CD8-positive, alpha-beta memory T cell (primary cell): Measurements from ENCODE around the gene DRC7. TPM values are rescaled to one million over a fixed set of nuclear protein-coding genes. Genes with fewer than 3 reads are reported as not detected.

ENCODE experiments used
- CTCF ChIA-PET: fragments of 350-600 bp; sonication (Branson Sonifier 250); formaldehyde crosslinking; loops from one replicate; lab custom pipeline; 2021; ENCODE audit warnings: antibody characterized with exemption; lab: Charles Lee
- POLR2A ChIA-PET: fragments of 350-600 bp; sonication (Branson Sonifier 250); formaldehyde crosslinking; loops from one replicate; lab custom pipeline; 2021; ENCODE audit warnings: antibody characterized with exemption; lab: Charles Lee
- DNase-seq, 5 donors: peaks; one replicate each; pipeline versions ENCODE4 v3.0.0 to v3.0.0-alpha.2; 2020 to 2022; ENCODE audit warnings: mixed read lengths in 1 of 5
- H3K27ac ChIP-seq: one replicate; pipeline ENCODE4 v1.7.0; 2013; ENCODE audit warnings: low read depth, mild to moderate bottlenecking, low read length, moderate library complexity
- H3K27me3 ChIP-seq: 2 replicates; pipeline ENCODE4 v1.7.0; 2013; ENCODE audit warnings: low read length, mild to moderate bottlenecking; ENCODE audit not compliant: insufficient read depth, poor library complexity, severe bottlenecking
- H3K36me3 ChIP-seq: 2 replicates; pipeline ENCODE4 v1.7.0; 2013; ENCODE audit warnings: mild to moderate bottlenecking, low read length, moderate library complexity; ENCODE audit not compliant: insufficient read depth
- H3K4me1 ChIP-seq: 2 replicates; pipeline ENCODE4 v1.7.0; 2013; ENCODE audit warnings: mild to moderate bottlenecking, low read length, moderate library complexity; ENCODE audit not compliant: insufficient read depth
- H3K4me3 ChIP-seq: 2 replicates; pipeline ENCODE4 v1.7.0; 2013; ENCODE audit warnings: mild to moderate bottlenecking, low read length
- H3K9me3 ChIP-seq: 2 replicates; pipeline ENCODE4 v1.7.0; 2013; ENCODE audit warnings: mild to moderate bottlenecking, low read length
- H3K27ac Mint-ChIP-seq, 8 donors: one replicate each; pipeline ENCODE4 v1.8.0; 2020 to 2021; ENCODE audit warnings: mixed read lengths in 8 of 8, mild to moderate bottlenecking in 6 of 8, inconsistent platforms in 3 of 8, moderate library complexity in 3 of 8
- H3K27me3 Mint-ChIP-seq, 2 donors: one replicate each; pipeline ENCODE4 v1.8.0; 2020 to 2021; ENCODE audit warnings: mixed read lengths in 2 of 2, mild to moderate bottlenecking in 1 of 2, moderate library complexity in 1 of 2
- H3K36me3 Mint-ChIP-seq, 3 donors: one replicate each; pipeline ENCODE4 v1.8.0; 2020 to 2021; ENCODE audit warnings: mixed read lengths in 3 of 3, inconsistent platforms in 1 of 3, mild to moderate bottlenecking in 1 of 3
- H3K4me1 Mint-ChIP-seq, 3 donors: one replicate each; pipeline ENCODE4 v1.8.0; 2020 to 2021; ENCODE audit warnings: mixed read lengths in 3 of 3, inconsistent platforms in 1 of 3, mild to moderate bottlenecking in 1 of 3
- H3K4me3 Mint-ChIP-seq, 7 donors: one replicate each; pipeline ENCODE4 v1.8.0; 2020 to 2021; ENCODE audit warnings: mixed read lengths in 7 of 7, mild to moderate bottlenecking in 6 of 7, moderate library complexity in 4 of 7, inconsistent platforms in 2 of 7
- H3K9me3 Mint-ChIP-seq, 5 donors: one replicate each; pipeline ENCODE4 v1.8.0; 2020 to 2022; ENCODE audit warnings: mixed read lengths in 5 of 5, mild to moderate bottlenecking in 3 of 5, moderate library complexity in 2 of 5, inconsistent platforms in 1 of 5
- polyA plus RNA-seq: library from polyadenylated mRNA; unstranded; fragments of 300-500 nt; fragmentation: Illumina TruSeq; gene quantifications from one replicate; pipeline ENCODE4 v1.2.3, GENCODE V29; 2021
- total RNA-seq, 2 experiments: library from RNA; stranded (reverse); gene quantifications; one replicate each; pipeline ENCODE4 v1.2.3, GENCODE V29; 2021

DRC7 gene
- total and polyA plus RNA-seq, 3 experiments from 2014 or later, result not detected

- DNase-seq, result peak in 1 of 5 donors; percentile 43
- no peaks in the 10 kb centered on the region for H3K9me3 Mint-ChIP-seq
- Histone ChIP-seq H3K27ac (no peak overlapping the region), H3K27me3 (no peaks in the 10 kb centered on the region), H3K9me3 (no peaks in the 10 kb centered on the region), H3K4me1 (no peaks in the 10 kb centered on the region), H3K36me3 (no peaks in the 10 kb centered on the region), H3K4me3 (no peak overlapping the region)
- peaks cover 0 to 42% (median 3%) of the 10 kb centered on the region in 3 donors for H3K36me3 Mint-ChIP-seq
- POLR2A ChIA-PET, result no interaction called here
- H3K4me3 Mint-ChIP-seq, result no peak overlapping the region
- H3K4me1 Mint-ChIP-seq, result peaks cover 0 to 7% (median 1%) of the 10 kb centered on the region in 3 donors
- no peak overlapping the region for H3K27ac Mint-ChIP-seq
- no peaks in the 10 kb centered on the region for H3K27me3 Mint-ChIP-seq
- CTCF ChIA-PET, result interaction anchor here (0.8 to 3.8 kb wide), 9 partner anchors 11 to 245 kb away, joined by 3 to 17 read pairs (median 5); partner anchors contain the start of genes KATNB1, USB1 and ZNF319
These were observed 61.3 kb downstream of the DRC7 start for GRCh38 chr16:57755726-57756423.

- H3K27ac Mint-ChIP-seq, result no peak overlapping the region
- H3K4me1 Mint-ChIP-seq, result peaks cover 0 to 7% (median 0%) of the 10 kb centered on the region in 3 donors
- CTCF ChIA-PET, result interaction anchor here (0.8 to 3.8 kb wide), 12 partner anchors 9 to 244 kb away, joined by 3 to 17 read pairs (median 4); partner anchors contain the start of genes KATNB1, USB1 and ZNF319
- POLR2A ChIA-PET, result no interaction called here
- peak in 1 of 5 donors; percentile 44 for DNase-seq
- Histone ChIP-seq H3K27me3 (no peaks in the 10 kb centered on the region), H3K27ac (no peak overlapping the region), H3K4me1 (no peaks in the 10 kb centered on the region), H3K4me3 (no peak overlapping the region), H3K9me3 (no peaks in the 10 kb centered on the region), H3K36me3 (no peaks in the 10 kb centered on the region)
- no peak overlapping the region for H3K4me3 Mint-ChIP-seq
- H3K9me3 Mint-ChIP-seq, result no peaks in the 10 kb centered on the region
- no peaks in the 10 kb centered on the region for H3K27me3 Mint-ChIP-seq
- H3K36me3 Mint-ChIP-seq, result peaks cover 0 to 36% (median 3%) of the 10 kb centered on the region in 3 donors
These were observed 62.1 kb downstream of the DRC7 start for GRCh38 chr16:57756424-57757325.

DNA sequence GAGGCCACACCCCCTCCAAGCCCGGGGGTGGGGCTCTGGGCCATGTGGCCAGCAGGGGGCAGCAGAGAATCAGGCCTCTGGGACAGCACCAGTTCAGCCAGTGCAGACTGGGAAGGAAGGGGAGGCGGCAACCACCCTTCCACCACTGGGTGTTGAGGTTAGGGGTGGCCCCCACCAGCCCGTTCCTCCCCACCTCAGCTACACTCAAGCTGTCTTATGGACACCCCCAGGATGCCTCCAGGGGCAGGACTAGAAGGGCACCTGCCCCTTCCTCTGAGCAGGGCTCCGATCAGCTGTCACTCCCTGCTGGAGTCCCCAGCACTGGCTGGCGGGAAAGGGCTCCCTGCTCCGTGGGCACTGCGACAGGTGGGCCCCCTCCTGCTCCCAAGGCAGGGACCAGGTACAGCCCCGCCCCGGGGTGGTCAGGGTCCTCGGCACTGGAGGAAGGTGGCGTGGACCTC, 62.8 kb downstream of the DRC7 start:
- DNase-seq, result peak; percentile 78 to 91 (median 86)
- no peak overlapping the region for H3K4me3 Mint-ChIP-seq
- peaks cover 0 to 7% (median 0%) of the 10 kb centered on the region in 3 donors for H3K4me1 Mint-ChIP-seq
- CTCF ChIA-PET, result interaction anchor here (0.9 to 3.8 kb wide), 12 partner anchors 10 to 243 kb away, joined by 3 to 17 read pairs (median 4); partner anchors contain the start of genes KATNB1, USB1 and ZNF319
- H3K27me3 Mint-ChIP-seq, result no peaks in the 10 kb centered on the region
- H3K9me3 ChIP-seq, result no peaks in the 10 kb centered on the region
- no peaks in the 10 kb centered on the region for H3K36me3 ChIP-seq
- peak overlapping the region in 1 of 8 donors; percentile 50 for H3K27ac Mint-ChIP-seq
- peaks cover 0 to 30% (median 1%) of the 10 kb centered on the region in 3 donors for H3K36me3 Mint-ChIP-seq
- no peaks in the 10 kb centered on the region for H3K27me3 ChIP-seq
- no peaks in the 10 kb centered on the region for H3K4me1 ChIP-seq
- POLR2A ChIA-PET, result no interaction called here
- no peaks in the 10 kb centered on the region for H3K9me3 Mint-ChIP-seq
- H3K4me3 ChIP-seq, result no peak overlapping the region
- H3K27ac ChIP-seq, result no peak overlapping the region

- H3K4me3 Mint-ChIP-seq, result no peak overlapping the region
- Histone ChIP-seq H3K4me1 (no peaks in the 10 kb centered on the region), H3K27me3 (no peaks in the 10 kb centered on the region), H3K4me3 (no peak overlapping the region), H3K27ac (no peak overlapping the region), H3K36me3 (no peaks in the 10 kb centered on the region), H3K9me3 (no peaks in the 10 kb centered on the region)
- no peak overlapping the region for H3K27ac Mint-ChIP-seq
- H3K4me1 Mint-ChIP-seq, result peaks cover 0 to 7% (median 0%) of the 10 kb centered on the region in 3 donors
- ChIA-PET POLR2A (no interaction called here), CTCF (interaction anchor here (0.7 to 3.8 kb wide), 10 partner anchors 9 to 182 kb away, joined by 3 to 17 read pairs (median 4); partner anchors contain the start of gene KATNB1)
- H3K36me3 Mint-ChIP-seq, result peaks cover 0 to 27% (median 1%) of the 10 kb centered on the region in 3 donors
- H3K9me3 Mint-ChIP-seq, result no peaks in the 10 kb centered on the region
- H3K27me3 Mint-ChIP-seq, result no peaks in the 10 kb centered on the region
- DNase-seq, result peak in 1 of 5 donors; percentile 38
These were observed 63.3 kb downstream of the DRC7 start for GRCh38 chr16:57757883-57758282.

DNA sequence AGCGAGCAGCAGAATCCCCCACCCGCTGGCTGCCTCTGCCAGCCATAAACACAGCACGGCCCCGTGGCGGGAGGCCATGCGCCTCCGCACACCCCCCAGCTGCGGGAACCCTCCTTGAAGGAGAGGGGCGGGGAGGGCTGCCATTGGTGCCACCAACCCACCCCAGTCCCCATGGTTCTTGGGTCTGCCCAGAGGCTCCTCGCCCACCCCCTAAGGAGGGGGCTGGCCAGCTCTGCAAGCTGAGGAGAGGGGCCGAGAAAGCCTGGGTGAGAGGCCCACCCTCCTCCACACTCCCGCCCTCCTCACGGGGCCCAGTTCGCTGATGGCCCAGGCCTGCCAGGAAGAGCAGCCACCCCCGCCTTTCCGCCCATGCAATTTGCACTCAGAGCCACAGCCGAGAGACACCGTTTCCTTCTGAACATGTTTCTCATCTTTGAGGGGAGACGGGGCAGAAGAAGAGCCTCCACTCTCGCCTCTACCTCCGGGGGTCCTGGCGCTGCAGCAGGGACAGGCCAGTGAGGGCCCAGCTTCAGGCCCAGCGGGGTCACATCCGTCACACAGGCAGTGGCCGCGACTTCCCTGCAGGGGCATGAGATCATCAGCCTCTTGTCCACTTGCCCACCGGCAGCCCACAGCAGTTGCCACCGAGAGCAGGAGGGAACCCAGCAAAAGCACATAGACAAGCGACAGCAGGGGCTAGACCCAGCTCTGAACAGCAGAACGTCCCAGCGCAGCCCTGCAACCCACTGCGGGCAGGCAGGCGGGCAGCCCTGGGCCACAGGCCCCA, 63.9 kb downstream of the DRC7 start:
- Histone ChIP-seq H3K9me3 (no peaks in the 10 kb centered on the region), H3K4me3 (no peak overlapping the region), H3K36me3 (no peaks in the 10 kb centered on the region), H3K27me3 (no peaks in the 10 kb centered on the region), H3K27ac (no peak overlapping the region), H3K4me1 (no peaks in the 10 kb centered on the region)
- H3K4me3 Mint-ChIP-seq, result peak overlapping the region in 2 of 7 donors; percentile 9 to 35
- no peaks in the 10 kb centered on the region for H3K27me3 Mint-ChIP-seq
- no peaks in the 10 kb centered on the region for H3K9me3 Mint-ChIP-seq
- peaks cover 0 to 7% (median 0%) of the 10 kb centered on the region in 3 donors for H3K4me1 Mint-ChIP-seq
- H3K27ac Mint-ChIP-seq, result peak overlapping the region in 1 of 8 donors; percentile 26
- ChIA-PET POLR2A (no interaction called here), CTCF (interaction anchor here (0.7 to 3.8 kb wide), 6 partner anchors 9 to 182 kb away, joined by 3 to 17 read pairs (median 4); no protein-coding TSS in a partner anchor)
- H3K36me3 Mint-ChIP-seq, result peaks cover 0 to 21% (median 1%) of the 10 kb centered on the region in 3 donors
- DNase-seq, result peak in 1 of 5 donors; percentile 38

GRCh38 chr16:57759131-57759530, 64.5 kb downstream of the DRC7 start:
- ChIA-PET POLR2A (no interaction called here), CTCF (no interaction called here)
- Mint-ChIP-seq H3K27ac (no peak overlapping the region), H3K36me3 (peaks cover 0 to 19% (median under 1%) of the 10 kb centered on the region in 3 donors), H3K4me1 (peaks cover 0 to 7% (median 0%) of the 10 kb centered on the region in 3 donors), H3K9me3 (no peaks in the 10 kb centered on the region), H3K27me3 (no peaks in the 10 kb centered on the region), H3K4me3 (no peak overlapping the region)
- DNase-seq, result peak in 1 of 5 donors; percentile 40
- Histone ChIP-seq H3K4me3 (no peak overlapping the region), H3K36me3 (no peaks in the 10 kb centered on the region), H3K27ac (no peak overlapping the region), H3K9me3 (no peaks in the 10 kb centered on the region), H3K27me3 (no peaks in the 10 kb centered on the region), H3K4me1 (no peaks in the 10 kb centered on the region)
